ENCODE data around the gene ZC3HAV1. TPM values are rescaled to one million over a fixed set of nuclear protein-coding genes. Genes with fewer than 3 reads are reported as not detected.

ZC3HAV1 gene
- total RNA-seq, 1 donor from 2014 or later = 11.0 TPM

- H3K4me2 ChIP-seq = no peak overlapping the region
- no peaks in the 10 kb centered on the region for H3K36me3 Mint-ChIP-seq
- TF ChIP-seq EZH2phosphoT487 (IDR thresholded peaks at IDR 0.05) = no peak
- TF ChIP-seq, protein P1, sequence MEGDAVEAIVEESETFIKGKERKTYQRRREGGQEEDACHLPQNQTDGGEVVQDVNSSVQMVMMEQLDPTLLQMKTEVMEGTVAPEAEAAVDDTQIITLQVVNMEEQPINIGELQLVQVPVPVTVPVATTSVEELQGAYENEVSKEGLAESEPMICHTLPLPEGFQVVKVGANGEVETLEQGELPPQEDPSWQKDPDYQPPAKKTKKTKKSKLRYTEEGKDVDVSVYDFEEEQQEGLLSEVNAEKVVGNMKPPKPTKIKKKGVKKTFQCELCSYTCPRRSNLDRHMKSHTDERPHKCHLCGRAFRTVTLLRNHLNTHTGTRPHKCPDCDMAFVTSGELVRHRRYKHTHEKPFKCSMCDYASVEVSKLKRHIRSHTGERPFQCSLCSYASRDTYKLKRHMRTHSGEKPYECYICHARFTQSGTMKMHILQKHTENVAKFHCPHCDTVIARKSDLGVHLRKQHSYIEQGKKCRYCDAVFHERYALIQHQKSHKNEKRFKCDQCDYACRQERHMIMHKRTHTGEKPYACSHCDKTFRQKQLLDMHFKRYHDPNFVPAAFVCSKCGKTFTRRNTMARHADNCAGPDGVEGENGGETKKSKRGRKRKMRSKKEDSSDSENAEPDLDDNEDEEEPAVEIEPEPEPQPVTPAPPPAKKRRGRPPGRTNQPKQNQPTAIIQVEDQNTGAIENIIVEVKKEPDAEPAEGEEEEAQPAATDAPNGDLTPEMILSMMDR (IDR thresholded peaks at IDR 0.05) = no peak
- no peak for TF ChIP-seq EZH2 (IDR thresholded peaks at IDR 0.05)
- peaks cover 9% of the 10 kb centered on the region for H3F3A ChIP-seq (ENCODE audit: low read depth)
- no peak overlapping the region for H2AFZ ChIP-seq (replicated peaks)
- H3K27ac Mint-ChIP-seq = no peak overlapping the region
- H3K4me1 Mint-ChIP-seq = peaks cover 16% of the 10 kb centered on the region
- no peak overlapping the region for H3K4me3 ChIP-seq
- H3K4me3 Mint-ChIP-seq = no peak overlapping the region
- H3K27me3 Mint-ChIP-seq (ENCODE audit: insufficient read depth, low read depth) = peaks cover 6% of the 10 kb centered on the region
- H3K9me3 Mint-ChIP-seq = no peaks in the 10 kb centered on the region
- no peaks in the 10 kb centered on the region for H3K9me3 ChIP-seq (ENCODE audit: low read depth)
- H3K36me3 ChIP-seq = peaks cover 3% of the 10 kb centered on the region
- H3K27ac ChIP-seq = no peak overlapping the region
- no peaks in the 10 kb centered on the region for H3K27me3 ChIP-seq
- H3K79me2 ChIP-seq (ENCODE audit: low read depth) = no peaks in the 10 kb centered on the region
- peaks cover 4% of the 10 kb centered on the region for H3K4me1 ChIP-seq
- H4K20me1 ChIP-seq (ENCODE audit: low read depth) = no peaks in the 10 kb centered on the region
- no peak overlapping the region for H3K9ac ChIP-seq
- no peak for DNase-seq (ENCODE audit: low spot score)
Measured at GRCh38 chr7:139022286-139022685, 87.2 kb downstream of the ZC3HAV1 start.

- TF ChIP-seq EZH2 (IDR thresholded peaks at IDR 0.05) (no peak), EZH2phosphoT487 (IDR thresholded peaks at IDR 0.05) (no peak)
- TF ChIP-seq, protein P1 (IDR thresholded peaks at IDR 0.05) = no peak
- Mint-ChIP-seq H3K36me3 (no peaks in the 10 kb centered on the region), H3K27me3 (ENCODE audit: insufficient read depth, low read depth) (peaks cover 8% of the 10 kb centered on the region), H3K4me3 (no peak overlapping the region), H3K27ac (no peak overlapping the region), H3K9me3 (peaks cover 2% of the 10 kb centered on the region), H3K4me1 (peaks cover 20% of the 10 kb centered on the region)
- H3K9ac ChIP-seq = no peak overlapping the region
- DNase-seq (ENCODE audit: low spot score) = no peak
- no peak overlapping the region for H3K27ac ChIP-seq
- H3K36me3 ChIP-seq = peaks cover 3% of the 10 kb centered on the region
- H3K9me3 ChIP-seq (ENCODE audit: low read depth) = no peaks in the 10 kb centered on the region
- no peaks in the 10 kb centered on the region for H3K79me2 ChIP-seq (ENCODE audit: low read depth)
- H3K4me1 ChIP-seq = peaks cover 4% of the 10 kb centered on the region
- H3K4me3 ChIP-seq = no peak overlapping the region
- H3F3A ChIP-seq (ENCODE audit: low read depth) = peaks cover 9% of the 10 kb centered on the region
- H4K20me1 ChIP-seq (ENCODE audit: low read depth) = no peaks in the 10 kb centered on the region
- no peak overlapping the region for H2AFZ ChIP-seq (replicated peaks)
- H3K27me3 ChIP-seq = peaks cover 8% of the 10 kb centered on the region
- H3K4me2 ChIP-seq = no peak overlapping the region
Measured at GRCh38 chr7:139018910-139019309, 90.6 kb downstream of the ZC3HAV1 start.

- Mint-ChIP-seq H3K27me3 (ENCODE audit: insufficient read depth, low read depth) (peaks cover 12% of the 10 kb centered on the region), H3K36me3 (no peaks in the 10 kb centered on the region), H3K9me3 (peaks cover 2% of the 10 kb centered on the region), H3K4me3 (no peak overlapping the region), H3K27ac (no peak overlapping the region), H3K4me1 (peaks cover 24% of the 10 kb centered on the region)
- Histone ChIP-seq H4K20me1 (ENCODE audit: low read depth) (no peaks in the 10 kb centered on the region), H3K4me3 (no peak overlapping the region), H3K9ac (no peak overlapping the region), H3F3A (ENCODE audit: low read depth) (peaks cover 9% of the 10 kb centered on the region), H2AFZ (replicated peaks) (peak overlapping the region; percentile 27), H3K9me3 (ENCODE audit: low read depth) (no peaks in the 10 kb centered on the region), H3K4me2 (no peak overlapping the region), H3K27me3 (peaks cover 11% of the 10 kb centered on the region), H3K79me2 (ENCODE audit: low read depth) (no peaks in the 10 kb centered on the region), H3K4me1 (peaks cover 4% of the 10 kb centered on the region), H3K27ac (no peak overlapping the region), H3K36me3 (peaks cover 3% of the 10 kb centered on the region)
- peak; percentile 79 for DNase-seq (ENCODE audit: low spot score)
- TF ChIP-seq, protein P1 (IDR thresholded peaks at IDR 0.05) = peak; percentile 71
- no peak for TF ChIP-seq EZH2 (IDR thresholded peaks at IDR 0.05)
Measured at GRCh38 chr7:139016931-139017511, 92.5 kb downstream of the ZC3HAV1 start.
